Astrocyte (in vitro differentiated cells and primary cell): ENCODE results near the gene SMOC1. TPM values are rescaled to one million over a fixed set of nuclear protein-coding genes. Genes with fewer than 3 reads are reported as not detected.

Experiments
- DNase-seq: peaks from one replicate; pipeline ENCODE4 v3.0.0-alpha.2; 2010; ENCODE audit warnings: low read depth
- FAIRE-seq: peaks from 2 replicates; lab custom pipeline; 2011; peaks lifted over from hg19 to GRCh38; lab: Jason Lieb, UNC
- H2AFZ ChIP-seq: 2 replicates; pipeline ENCODE4 v1.6.0; 2012; ENCODE audit warnings: low read depth, low read length, inconsistent platforms
- H3K27ac ChIP-seq: 2 replicates; pipeline ENCODE4 v1.5.1; 2011; ENCODE audit warnings: low read depth, low read length, inconsistent platforms
- H3K27me3 ChIP-seq: 2 replicates; pipeline ENCODE4 v1.6.0; 2011; ENCODE audit warnings: low read length, inconsistent platforms; ENCODE audit not compliant: insufficient read depth
- H3K36me3 ChIP-seq: 2 replicates; pipeline ENCODE4 v1.5.1; 2011; ENCODE audit warnings: low read length, inconsistent platforms; ENCODE audit not compliant: insufficient read depth
- H3K4me1 ChIP-seq: 2 replicates; pipeline ENCODE4 v1.5.1; 2011; ENCODE audit warnings: low read length, inconsistent platforms; ENCODE audit not compliant: insufficient read depth
- H3K4me2 ChIP-seq: 2 replicates; pipeline ENCODE4 v1.6.0; 2012; ENCODE audit warnings: low read length, inconsistent platforms
- H3K4me3 ChIP-seq: 2 replicates; pipeline ENCODE4 v1.5.1; 2011; ENCODE audit warnings: low read depth, mild to moderate bottlenecking, low read length, inconsistent platforms; ENCODE audit not compliant: insufficient read depth
- H3K79me2 ChIP-seq: 2 replicates; pipeline ENCODE4 v1.6.0; 2012; ENCODE audit warnings: mild to moderate bottlenecking, low read length, inconsistent platforms; ENCODE audit not compliant: insufficient read depth
- H3K9ac ChIP-seq: 2 replicates; pipeline ENCODE4 v1.6.0; 2012; ENCODE audit warnings: mild to moderate bottlenecking, low read length, inconsistent platforms
- H3K9me3 ChIP-seq: 2 replicates; pipeline ENCODE4 v1.5.1; 2012; ENCODE audit warnings: low read depth, mild to moderate bottlenecking, low read length, inconsistent platforms; ENCODE audit not compliant: insufficient read depth
- H4K20me1 ChIP-seq: 2 replicates; pipeline ENCODE4 v1.6.0; 2012; ENCODE audit warnings: low read length, inconsistent platforms; ENCODE audit not compliant: insufficient read depth
- H3K27ac Mint-ChIP-seq: one replicate; pipeline ENCODE4 v1.8.0; 2021; ENCODE audit warnings: mild to moderate bottlenecking, mixed read lengths; ENCODE audit not compliant: unreplicated experiment
- H3K27me3 Mint-ChIP-seq: one replicate; pipeline ENCODE4 v1.8.0; 2021; ENCODE audit warnings: low read depth, mixed read lengths; ENCODE audit not compliant: unreplicated experiment
- H3K36me3 Mint-ChIP-seq: one replicate; pipeline ENCODE4 v1.8.0; 2021; ENCODE audit warnings: low read depth, mixed read lengths; ENCODE audit not compliant: unreplicated experiment
- H3K4me1 Mint-ChIP-seq: one replicate; pipeline ENCODE4 v1.8.0; 2021; ENCODE audit warnings: low read depth, mixed read lengths; ENCODE audit not compliant: unreplicated experiment
- H3K4me3 Mint-ChIP-seq: one replicate; pipeline ENCODE4 v1.8.0; 2021; ENCODE audit warnings: mild to moderate bottlenecking, moderate library complexity, mixed read lengths; ENCODE audit not compliant: unreplicated experiment
- H3K9me3 Mint-ChIP-seq: one replicate; pipeline ENCODE4 v1.8.0; 2021; ENCODE audit warnings: mild to moderate bottlenecking, mixed read lengths; ENCODE audit not compliant: unreplicated experiment
- EZH2 ChIP-seq: IDR thresholded peaks from 2 replicates; pipeline ENCODE4 v1.6.1; 2012; ENCODE audit warnings: mild to moderate bottlenecking, low read length, inconsistent platforms; ENCODE audit not compliant: insufficient read depth
- total RNA-seq: library from RNA; stranded (reverse); gene quantifications from 2 replicates; pipeline ENCODE4 v1.2.1, GENCODE V29; 2021
- TF ChIP-seq, protein P1 (sequence below): IDR thresholded peaks from 2 replicates; pipeline ENCODE4 v1.5.1; 2011; ENCODE audit warnings: low read depth, mild to moderate bottlenecking, inconsistent platforms, low read length, moderate library complexity; ENCODE audit not compliant: insufficient read depth

The SMOC1 gene
- total RNA-seq, 1 donor from 2014 or later = 0.16 TPM

- H3K4me3 ChIP-seq = no peak overlapping the region
- Mint-ChIP-seq H3K36me3 (peaks cover 4% of the 10 kb centered on the region), H3K27ac (no peak overlapping the region), H3K4me1 (peaks cover 6% of the 10 kb centered on the region), H3K27me3 (peaks cover 25% of the 10 kb centered on the region), H3K9me3 (peaks cover 2% of the 10 kb centered on the region), H3K4me3 (no peak overlapping the region)
- H3K36me3 ChIP-seq = no peaks in the 10 kb centered on the region
- DNase-seq (no peak), FAIRE-seq (no peak)
- H3K27ac ChIP-seq = no peak overlapping the region
- H3K4me1 ChIP-seq = no peaks in the 10 kb centered on the region
- H4K20me1 ChIP-seq = no peaks in the 10 kb centered on the region
- no peaks in the 10 kb centered on the region for H3K9me3 ChIP-seq
- H3K79me2 ChIP-seq = no peaks in the 10 kb centered on the region
- no peak overlapping the region for H3K4me2 ChIP-seq
- no peaks in the 10 kb centered on the region for H3K27me3 ChIP-seq
- TF ChIP-seq, protein P1, sequence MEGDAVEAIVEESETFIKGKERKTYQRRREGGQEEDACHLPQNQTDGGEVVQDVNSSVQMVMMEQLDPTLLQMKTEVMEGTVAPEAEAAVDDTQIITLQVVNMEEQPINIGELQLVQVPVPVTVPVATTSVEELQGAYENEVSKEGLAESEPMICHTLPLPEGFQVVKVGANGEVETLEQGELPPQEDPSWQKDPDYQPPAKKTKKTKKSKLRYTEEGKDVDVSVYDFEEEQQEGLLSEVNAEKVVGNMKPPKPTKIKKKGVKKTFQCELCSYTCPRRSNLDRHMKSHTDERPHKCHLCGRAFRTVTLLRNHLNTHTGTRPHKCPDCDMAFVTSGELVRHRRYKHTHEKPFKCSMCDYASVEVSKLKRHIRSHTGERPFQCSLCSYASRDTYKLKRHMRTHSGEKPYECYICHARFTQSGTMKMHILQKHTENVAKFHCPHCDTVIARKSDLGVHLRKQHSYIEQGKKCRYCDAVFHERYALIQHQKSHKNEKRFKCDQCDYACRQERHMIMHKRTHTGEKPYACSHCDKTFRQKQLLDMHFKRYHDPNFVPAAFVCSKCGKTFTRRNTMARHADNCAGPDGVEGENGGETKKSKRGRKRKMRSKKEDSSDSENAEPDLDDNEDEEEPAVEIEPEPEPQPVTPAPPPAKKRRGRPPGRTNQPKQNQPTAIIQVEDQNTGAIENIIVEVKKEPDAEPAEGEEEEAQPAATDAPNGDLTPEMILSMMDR = no peak
- TF ChIP-seq EZH2 = no peak
- no peak overlapping the region for H2AFZ ChIP-seq
- H3K9ac ChIP-seq = no peak overlapping the region
Observed at GRCh38 chr14:70018230-70018629, 139.0 kb downstream of the SMOC1 start.

- FAIRE-seq (no peak), DNase-seq (no peak)
- Histone ChIP-seq H3K4me1 (no peaks in the 10 kb centered on the region), H3K27me3 (no peaks in the 10 kb centered on the region), H3K9ac (no peak overlapping the region), H3K9me3 (no peaks in the 10 kb centered on the region), H2AFZ (no peak overlapping the region), H3K79me2 (no peaks in the 10 kb centered on the region), H3K27ac (no peak overlapping the region), H4K20me1 (no peaks in the 10 kb centered on the region), H3K36me3 (no peaks in the 10 kb centered on the region), H3K4me2 (no peak overlapping the region), H3K4me3 (no peak overlapping the region)
- Mint-ChIP-seq H3K36me3 (peaks cover 4% of the 10 kb centered on the region), H3K4me1 (peaks cover 6% of the 10 kb centered on the region), H3K4me3 (no peak overlapping the region), H3K27ac (no peak overlapping the region), H3K27me3 (peaks cover 26% of the 10 kb centered on the region), H3K9me3 (peaks cover 2% of the 10 kb centered on the region)
- TF ChIP-seq EZH2 = no peak
- TF ChIP-seq, protein P1 = no peak
Observed at GRCh38 chr14:70018713-70019211, 139.5 kb downstream of the SMOC1 start.

DNA sequence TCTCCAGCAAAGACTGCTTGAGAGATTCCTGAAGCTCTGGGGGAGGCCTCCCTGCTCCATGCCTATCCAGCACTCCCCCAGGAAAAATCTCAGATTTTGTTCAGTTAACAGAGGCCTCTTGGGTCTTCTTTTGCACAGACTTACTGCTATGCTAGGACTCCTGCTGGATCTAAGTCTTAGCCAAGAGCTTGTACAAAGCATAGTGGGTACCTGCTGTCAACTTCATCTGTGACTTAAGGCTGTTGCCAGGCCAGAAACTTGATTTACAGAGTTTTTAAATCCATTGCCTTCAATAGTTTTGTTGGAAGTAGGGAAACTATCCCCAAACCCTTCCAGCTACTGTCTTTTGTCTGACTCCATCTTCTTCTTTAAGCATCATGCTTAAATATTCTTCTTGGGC, 140.5 kb downstream of the SMOC1 start:
- no peak for FAIRE-seq
- Mint-ChIP-seq H3K9me3 (peaks cover 2% of the 10 kb centered on the region), H3K27ac (no peak overlapping the region), H3K4me3 (no peak overlapping the region), H3K27me3 (peaks cover 27% of the 10 kb centered on the region), H3K4me1 (peaks cover 6% of the 10 kb centered on the region), H3K36me3 (peaks cover 4% of the 10 kb centered on the region)
- H3K4me1 ChIP-seq = no peaks in the 10 kb centered on the region
- no peak overlapping the region for H3K4me2 ChIP-seq
- TF ChIP-seq, protein P1 = no peak
- no peak for TF ChIP-seq EZH2
- no peaks in the 10 kb centered on the region for H3K79me2 ChIP-seq
- no peak overlapping the region for H3K4me3 ChIP-seq
- H3K27ac ChIP-seq = no peak overlapping the region
- H3K36me3 ChIP-seq = no peaks in the 10 kb centered on the region
- no peak overlapping the region for H3K9ac ChIP-seq
- peaks cover under 1% of the 10 kb centered on the region for H3K27me3 ChIP-seq
- H2AFZ ChIP-seq = no peak overlapping the region
- no peak for DNase-seq
- H4K20me1 ChIP-seq = no peaks in the 10 kb centered on the region
- no peaks in the 10 kb centered on the region for H3K9me3 ChIP-seq
